IMR-90 (cell line): ENCODE results near the gene SAMD8. TPM values are rescaled to one million over a fixed set of nuclear protein-coding genes. Genes with fewer than 3 reads are reported as not detected.

Experiments
- ATAC-seq: fragments of 200-7000 bp; cut with Tn5 transposase; 2 replicates; pipeline ENCODE4 v1.9.1; 2020; ENCODE audit warnings: low read depth, mild to moderate bottlenecking, moderate library complexity
- BruUV-seq: library from RNA; stranded (reverse); fragments of 400-500 nt; replicated peaks from 2 replicates; lab custom pipeline; 2021; lab: Mats Ljungman, UMichigan
- CTCF ChIA-PET: fragments of 300-600 bp; formaldehyde crosslinking; extraction: SDS; loops from one replicate; lab custom pipeline; 2021; ENCODE audit warnings: antibody characterized with exemption; lab: Yijun Ruan, JAX
- POLR2A ChIA-PET: fragments of 300-600 bp; sonication (Branson Sonifier 250); formaldehyde crosslinking; loops from one replicate; lab custom pipeline; 2022; ENCODE audit warnings: antibody characterized with exemption; ENCODE audit not compliant: unreplicated experiment; lab: Charles Lee
- DNase-seq: peaks from one replicate; pipeline ENCODE4 v3.0.0; 2013
- H2AFZ ChIP-seq: replicated peaks from 2 replicates; pipeline ENCODE3; 2013; ENCODE audit warnings: low read length, mild to moderate bottlenecking; ENCODE audit not compliant: poor library complexity
- H2AK5ac ChIP-seq: 2 replicates; pipeline ENCODE4 v1.6.1; 2013; ENCODE audit warnings: low read depth, low read length, inconsistent platforms
- H2AK9ac ChIP-seq: replicated peaks from 2 replicates; pipeline ENCODE3; 2013; ENCODE audit warnings: mild to moderate bottlenecking, low read depth, low read length, moderate library complexity; ENCODE audit not compliant: poor library complexity
- H2BK120ac ChIP-seq: 2 replicates; pipeline ENCODE4 v1.6.1; 2013; ENCODE audit warnings: low read depth, low read length, inconsistent platforms
- H2BK15ac ChIP-seq: 3 replicates; pipeline ENCODE4 v1.6.1; 2013; ENCODE audit warnings: low read depth, low read length, inconsistent platforms
- H2BK20ac ChIP-seq: 2 replicates; pipeline ENCODE4 v1.6.1; 2013; ENCODE audit warnings: low read depth, mild to moderate bottlenecking, inconsistent platforms, low read length, moderate library complexity
- H2BK5ac ChIP-seq: 2 replicates; pipeline ENCODE4 v1.6.1; 2013; ENCODE audit warnings: mild to moderate bottlenecking, low read depth, low read length, inconsistent platforms; ENCODE audit not compliant: poor library complexity, severe bottlenecking
- H3K14ac ChIP-seq: replicated peaks from 2 replicates; pipeline ENCODE4 v1.6.1; 2013; ENCODE audit warnings: low read depth, low read length, inconsistent platforms
- H3K18ac ChIP-seq: 2 replicates; pipeline ENCODE4 v1.6.1; 2013; ENCODE audit warnings: low read depth, low read length, control low read depth
- H3K23ac ChIP-seq: 2 replicates; pipeline ENCODE4 v1.6.1; 2013; ENCODE audit warnings: low read depth, low read length, inconsistent platforms
- H3K27ac ChIP-seq: 2 replicates; pipeline ENCODE4 v1.5.1; 2013; ENCODE audit warnings: mild to moderate bottlenecking, control low read depth, low read length; ENCODE audit not compliant: insufficient read depth
- H3K27me3 ChIP-seq: 2 replicates; pipeline ENCODE4 v1.6.1; 2013; ENCODE audit warnings: low read length; ENCODE audit not compliant: control insufficient read depth, insufficient read depth
- H3K36me3 ChIP-seq: 2 replicates; pipeline ENCODE4 v1.6.1; 2013; ENCODE audit warnings: low read length, mixed read lengths; ENCODE audit not compliant: control insufficient read depth, insufficient read depth
- H3K4ac ChIP-seq: 2 replicates; pipeline ENCODE4 v1.6.1; 2013; ENCODE audit warnings: low read depth, low read length, inconsistent platforms
- H3K4me1 ChIP-seq: 2 replicates; pipeline ENCODE4 v1.6.1; 2013; ENCODE audit warnings: low read length, mixed read lengths; ENCODE audit not compliant: control insufficient read depth, insufficient read depth
- H3K4me2 ChIP-seq: 2 replicates; pipeline ENCODE4 v1.6.1; 2013; ENCODE audit warnings: low read depth, mild to moderate bottlenecking, control low read depth, low read length, moderate library complexity
- H3K4me3 ChIP-seq: 2 replicates; pipeline ENCODE4 v1.5.1; 2013; ENCODE audit warnings: low read depth, mild to moderate bottlenecking, control low read depth, low read length, moderate library complexity; ENCODE audit not compliant: insufficient read depth
- H3K56ac ChIP-seq: 2 replicates; pipeline ENCODE4 v1.6.1; 2013; ENCODE audit warnings: low read length, inconsistent platforms; ENCODE audit not compliant: insufficient read depth; ENCODE audit errors: extremely low read depth
- H3K79me1 ChIP-seq, 2 experiments: 2 replicates each; pipeline ENCODE4 v1.6.1; 2013; ENCODE audit warnings: low read length in 2 of 2, inconsistent platforms in 1 of 2, low read depth in 1 of 2
- H3K9ac ChIP-seq: 2 replicates; pipeline ENCODE4 v1.6.1; 2013; ENCODE audit warnings: low read depth, low read length, control low read depth
- H3K9me1 ChIP-seq: 2 replicates; pipeline ENCODE4 v1.6.1; 2013; ENCODE audit warnings: low read length, inconsistent platforms; ENCODE audit not compliant: insufficient read depth
- H3K9me3 ChIP-seq: 2 replicates; pipeline ENCODE4 v1.6.1; 2013; ENCODE audit warnings: low read length; ENCODE audit not compliant: control insufficient read depth, insufficient read depth
- H4K20me1 ChIP-seq: 2 replicates; pipeline ENCODE4 v1.6.1; 2013; ENCODE audit warnings: low read length, inconsistent platforms; ENCODE audit not compliant: insufficient read depth
- H4K5ac ChIP-seq: 2 replicates; pipeline ENCODE4 v1.6.1; 2013; ENCODE audit warnings: mild to moderate bottlenecking, low read depth, low read length, control low read depth
- H4K8ac ChIP-seq, 2 experiments: 2 replicates each; pipeline ENCODE4 v1.6.1; 2013; ENCODE audit warnings: low read depth in 2 of 2, low read length in 2 of 2, control low read depth in 1 of 2, inconsistent platforms in 1 of 2
- H4K91ac ChIP-seq: 2 replicates; pipeline ENCODE4 v1.6.1; 2013; ENCODE audit warnings: low read depth, low read length, inconsistent platforms; ENCODE audit not compliant: insufficient read depth
- BHLHE40 ChIP-seq: fragments of 150-350 bp; IDR thresholded peaks from 2 replicates; pipeline ENCODE4 v1.6.1; 2016; ENCODE audit warnings: mild to moderate bottlenecking, low read depth, low read length
- CEBPB ChIP-seq: IDR thresholded peaks from 2 replicates; pipeline ENCODE4 v1.6.1; 2012; ENCODE audit warnings: low read depth, low read length, improper control_type of control experiment
- CHD1 ChIP-seq: IDR thresholded peaks from 2 replicates; pipeline ENCODE4 v1.6.1; 2012; ENCODE audit warnings: low read depth, low read length, improper control_type of control experiment
- FOS ChIP-seq: fragments of 150-350 bp; IDR thresholded peaks from 2 replicates; pipeline ENCODE4 v1.6.1; 2016; ENCODE audit warnings: low read depth, low read length
- MAFK ChIP-seq: IDR thresholded peaks from 2 replicates; pipeline ENCODE4 v1.6.1; 2012; ENCODE audit warnings: low read depth, low read length, improper control_type of control experiment
- MXI1 ChIP-seq: IDR thresholded peaks from 2 replicates; pipeline ENCODE4 v1.6.1; 2012; ENCODE audit warnings: low read depth, mild to moderate bottlenecking, low read length, moderate library complexity, borderline replicate concordance
- NFE2L2 ChIP-seq: fragments of 150-350 bp; IDR thresholded peaks from 2 replicates; pipeline ENCODE4 v1.6.1; 2016; ENCODE audit warnings: low read depth, mild to moderate bottlenecking, low read length
- POLR2A ChIP-seq: IDR thresholded peaks from 2 replicates; pipeline ENCODE4 v1.6.1; 2012; ENCODE audit warnings: mild to moderate bottlenecking, low read depth, low read length
- RFX5 ChIP-seq: IDR thresholded peaks from 2 replicates; pipeline ENCODE4 v1.8.0; 2012; ENCODE audit warnings: low read depth, mild to moderate bottlenecking, low read length, moderate library complexity
- SMC3 ChIP-seq: fragments of 150-350 bp; IDR thresholded peaks from 2 replicates; pipeline ENCODE4 v1.6.1; 2016; ENCODE audit warnings: low read depth, mild to moderate bottlenecking, antibody characterized with exemption, low read length, moderate library complexity
- WGBS, 2 experiments: methylation state at CpG; one replicate each; pipeline versions ENCODE4 v1.1.5 to v1.1.7; 2013; ENCODE audit warnings: missing lambda C conversion rate in 2 of 2; ENCODE audit not compliant: insufficient read length in 1 of 2; ENCODE audit errors: extremely low coverage in 2 of 2; 5-methylcytosine and 5-hydroxymethylcytosine counted together
- dilution Hi-C: fragments of 300-500 bp; cut with HindIII; formaldehyde crosslinking; loops from one replicate; pipeline ENCODE4 v1.14.3; 2018; ENCODE audit warnings: low sequenced_read_pairs; ENCODE audit not compliant: unreplicated experiment
- in situ Hi-C: fragments of 300-500 bp; cut with MboI; formaldehyde crosslinking; loops from 3 replicates; pipeline ENCODE4 v1.14.3; 2019; ENCODE audit warnings: low sequenced_read_pairs, inconsistent platforms, mixed read lengths
- intact Hi-C: fragments of 100-400 bp; cut with micrococcal nuclease; formaldehyde crosslinking; loops from 2 replicates; pipeline ENCODE4 v1.10.0; 2022
- polyA plus RNA-seq, 3 experiments: library from polyadenylated mRNA; depleted of rRNA; stranded (reverse); fragments of >200 nt; gene quantifications; 2 replicates each; pipeline ENCODE4 v1.2.3, GENCODE V29; 2012; ENCODE audit warnings: low replicate concordance in 1 of 3
- total RNA-seq: library from RNA; depleted of rRNA; stranded (reverse); fragments of >200 nt; gene quantifications from 2 replicates; pipeline ENCODE4 v1.2.3, GENCODE V29; 2012
- TF ChIP-seq, protein P1 (sequence below): conservative IDR thresholded peaks from 2 replicates; pipeline ENCODE4 v1.5.1; 2012; ENCODE audit warnings: mild to moderate bottlenecking, low read depth, low read length, improper control_type of control experiment
- TF ChIP-seq, protein P2 (sequence below): fragments of 150-350 bp; IDR thresholded peaks from 2 replicates; pipeline ENCODE4 v1.6.1; 2016; ENCODE audit warnings: low read depth, mild to moderate bottlenecking, low read length, moderate library complexity, borderline replicate concordance
- TF ChIP-seq, protein P3 (sequence below): fragments of 150-350 bp; IDR thresholded peaks from 2 replicates; pipeline ENCODE4 v1.6.1; 2017; ENCODE audit warnings: mild to moderate bottlenecking, antibody characterized with exemption, low read length, low read depth

The SAMD8 gene
- total and polyA plus RNA-seq, 2 of the 4 experiments (the other 2 are of a cell fraction) = 10.1 to 28.7 TPM

DNA sequence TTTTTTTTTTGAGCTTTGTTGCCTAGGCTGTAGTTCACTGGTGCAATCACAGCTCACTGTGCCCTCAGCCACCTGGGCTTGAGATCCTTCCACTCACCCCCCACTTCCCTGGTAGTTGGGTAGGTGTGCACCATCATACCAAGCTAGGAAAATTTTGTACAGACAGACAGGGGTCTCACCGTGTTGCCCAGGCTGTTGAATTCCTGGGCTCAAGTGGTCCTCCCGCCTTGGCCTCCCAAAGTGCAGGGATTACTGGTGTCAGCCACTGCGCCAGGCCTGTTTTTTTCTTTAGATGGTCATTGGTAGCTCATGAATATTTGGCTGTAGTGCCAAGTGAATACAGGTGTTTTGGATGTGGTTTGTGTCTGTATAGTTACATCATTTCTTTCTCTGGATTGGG lies 116.8 kb downstream of the SAMD8 start:
- BruUV-seq = no TSS peak
- H4K91ac ChIP-seq = no peak overlapping the region
- WGBS, 2 experiments = 100% methylated on average over 1 of the region's 3 CpGs; no CpG with 5 or more reads in 1 of the 2 experiments
- in situ Hi-C loops = loop anchor here (5.0 kb wide), 1 partner anchor 41 kb away; no protein-coding TSS in a partner anchor
- peak overlapping the region; percentile 30; the same call in 1 of the 2 replicates for H3K27ac ChIP-seq
- H3K4me1 ChIP-seq = peaks cover 31% of the 10 kb centered on the region
- no peak overlapping the region for H3K9ac ChIP-seq
- no peak overlapping the region for H2BK15ac ChIP-seq
- no peak overlapping the region for H3K14ac ChIP-seq
- no peak for ATAC-seq
- H4K8ac ChIP-seq = no peak overlapping the region
- H3K4me3 ChIP-seq = no peak overlapping the region
- intact Hi-C loops = no loop called here
- peaks cover 15 to 61% of the 10 kb centered on the region in 2 experiments; a peak in 3 of 4 replicates for H3K79me1 ChIP-seq
- no peak overlapping the region for H3K18ac ChIP-seq
- H3K4ac ChIP-seq = no peak overlapping the region
- dilution Hi-C loops = no loop called here
- H3K23ac ChIP-seq = peak overlapping the region; percentile 34; the same call in 1 of the 2 replicates
- no peak overlapping the region for H3K4me2 ChIP-seq
- ChIA-PET CTCF (interaction anchor here (0.6 kb wide), 1 partner anchor 964 kb away, joined by 6 read pairs; no protein-coding TSS in a partner anchor), POLR2A (interaction anchor here (0.6 kb wide), 1 partner anchor 98 kb away, joined by 6 read pairs; no protein-coding TSS in a partner anchor)
- H2BK20ac ChIP-seq = no peak overlapping the region
- H4K5ac ChIP-seq = no peak overlapping the region
- H3K36me3 ChIP-seq = peaks cover 38% of the 10 kb centered on the region
- TF ChIP-seq, protein P1, sequence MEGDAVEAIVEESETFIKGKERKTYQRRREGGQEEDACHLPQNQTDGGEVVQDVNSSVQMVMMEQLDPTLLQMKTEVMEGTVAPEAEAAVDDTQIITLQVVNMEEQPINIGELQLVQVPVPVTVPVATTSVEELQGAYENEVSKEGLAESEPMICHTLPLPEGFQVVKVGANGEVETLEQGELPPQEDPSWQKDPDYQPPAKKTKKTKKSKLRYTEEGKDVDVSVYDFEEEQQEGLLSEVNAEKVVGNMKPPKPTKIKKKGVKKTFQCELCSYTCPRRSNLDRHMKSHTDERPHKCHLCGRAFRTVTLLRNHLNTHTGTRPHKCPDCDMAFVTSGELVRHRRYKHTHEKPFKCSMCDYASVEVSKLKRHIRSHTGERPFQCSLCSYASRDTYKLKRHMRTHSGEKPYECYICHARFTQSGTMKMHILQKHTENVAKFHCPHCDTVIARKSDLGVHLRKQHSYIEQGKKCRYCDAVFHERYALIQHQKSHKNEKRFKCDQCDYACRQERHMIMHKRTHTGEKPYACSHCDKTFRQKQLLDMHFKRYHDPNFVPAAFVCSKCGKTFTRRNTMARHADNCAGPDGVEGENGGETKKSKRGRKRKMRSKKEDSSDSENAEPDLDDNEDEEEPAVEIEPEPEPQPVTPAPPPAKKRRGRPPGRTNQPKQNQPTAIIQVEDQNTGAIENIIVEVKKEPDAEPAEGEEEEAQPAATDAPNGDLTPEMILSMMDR = no peak
- TF ChIP-seq RFX5 (no peak), MAFK (no peak), SMC3 (no peak), CEBPB (no peak), NFE2L2 (no peak), BHLHE40 (no peak), MXI1 (no peak), CHD1 (no peak), FOS (no peak), POLR2A (no peak)
- TF ChIP-seq, protein P2, sequence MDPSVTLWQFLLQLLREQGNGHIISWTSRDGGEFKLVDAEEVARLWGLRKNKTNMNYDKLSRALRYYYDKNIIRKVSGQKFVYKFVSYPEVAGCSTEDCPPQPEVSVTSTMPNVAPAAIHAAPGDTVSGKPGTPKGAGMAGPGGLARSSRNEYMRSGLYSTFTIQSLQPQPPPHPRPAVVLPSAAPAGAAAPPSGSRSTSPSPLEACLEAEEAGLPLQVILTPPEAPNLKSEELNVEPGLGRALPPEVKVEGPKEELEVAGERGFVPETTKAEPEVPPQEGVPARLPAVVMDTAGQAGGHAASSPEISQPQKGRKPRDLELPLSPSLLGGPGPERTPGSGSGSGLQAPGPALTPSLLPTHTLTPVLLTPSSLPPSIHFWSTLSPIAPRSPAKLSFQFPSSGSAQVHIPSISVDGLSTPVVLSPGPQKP = no peak
- TF ChIP-seq, protein P3, sequence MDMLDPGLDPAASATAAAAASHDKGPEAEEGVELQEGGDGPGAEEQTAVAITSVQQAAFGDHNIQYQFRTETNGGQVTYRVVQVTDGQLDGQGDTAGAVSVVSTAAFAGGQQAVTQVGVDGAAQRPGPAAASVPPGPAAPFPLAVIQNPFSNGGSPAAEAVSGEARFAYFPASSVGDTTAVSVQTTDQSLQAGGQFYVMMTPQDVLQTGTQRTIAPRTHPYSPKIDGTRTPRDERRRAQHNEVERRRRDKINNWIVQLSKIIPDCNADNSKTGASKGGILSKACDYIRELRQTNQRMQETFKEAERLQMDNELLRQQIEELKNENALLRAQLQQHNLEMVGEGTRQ = no peak
- H3K9me3 ChIP-seq = no peaks in the 10 kb centered on the region
- peaks cover 69% of the 10 kb centered on the region for H4K20me1 ChIP-seq
- no peaks in the 10 kb centered on the region for H3K27me3 ChIP-seq
- H2BK5ac ChIP-seq = peak overlapping the region; percentile 59
- no peak overlapping the region for H2AK9ac ChIP-seq
- no peak overlapping the region for H2AFZ ChIP-seq
- no peak overlapping the region for H3K56ac ChIP-seq
- peaks cover 15% of the 10 kb centered on the region for H3K9me1 ChIP-seq
- no peak for DNase-seq
- no peak overlapping the region for H2AK5ac ChIP-seq
- H2BK120ac ChIP-seq = no peak overlapping the region
